Dendritic cell treated with granulocyte-macrophage colony-stimulating factor and Interleukin-4, amounts not matched to agents 40 ng/mL and 50 ng/mL, for 4 days (primary cell): Measurements from ENCODE around the gene RNF126.
"Not testable (repeated sequence)": the region's sequence is repeated elsewhere in the genome, so short reads cannot be mapped to it uniquely, and the experiment has no call there.

Source experiments
- H3K27ac Mint-ChIP-seq: one replicate; pipeline ENCODE4 v1.8.0; 2022; ENCODE audit warnings: mild to moderate bottlenecking, mixed read lengths
- H3K27me3 Mint-ChIP-seq: one replicate; pipeline ENCODE4 v1.8.0; 2022; ENCODE audit warnings: mild to moderate bottlenecking, mixed read lengths
- H3K36me3 Mint-ChIP-seq: one replicate; pipeline ENCODE4 v1.8.0; 2022; ENCODE audit warnings: low read depth, mixed read lengths
- H3K4me1 Mint-ChIP-seq: one replicate; pipeline ENCODE4 v1.8.0; 2022; ENCODE audit warnings: low read depth, mixed read lengths
- H3K4me3 Mint-ChIP-seq: one replicate; pipeline ENCODE4 v1.8.0; 2022; ENCODE audit warnings: mild to moderate bottlenecking, moderate library complexity, mixed read lengths
- H3K9me3 Mint-ChIP-seq: one replicate; pipeline ENCODE4 v1.8.0; 2022; ENCODE audit warnings: mixed read lengths
- intact Hi-C: fragments of 100-400 bp; cut with micrococcal nuclease; formaldehyde crosslinking; loops from one replicate; pipeline ENCODE4 v1.15.0; 2022

The RNF126 gene

GRCh38 chr19:605061-605971 is 57.7 kb downstream of the RNF126 start:
- peaks cover 15% of the 10 kb centered on the region for H3K4me1 Mint-ChIP-seq
- H3K9me3 Mint-ChIP-seq, H3K36me3 Mint-ChIP-seq, H3K27ac Mint-ChIP-seq, H3K4me3 Mint-ChIP-seq, H3K27me3 Mint-ChIP-seq, intact Hi-C loops: not testable (repeated sequence)

GRCh38 chr19:604355-604754 is 58.7 kb downstream of the RNF126 start:
- Mint-ChIP-seq H3K4me1 (peaks cover 8% of the 10 kb centered on the region), H3K27ac (no peak overlapping the region), H3K4me3 (no peak overlapping the region), H3K27me3 (peaks cover 6% of the 10 kb centered on the region), H3K36me3 (no peaks in the 10 kb centered on the region), H3K9me3 (no peaks in the 10 kb centered on the region)
- intact Hi-C loops = no loop called here

- H3K4me1 Mint-ChIP-seq, H3K9me3 Mint-ChIP-seq, intact Hi-C loops, H3K27me3 Mint-ChIP-seq, H3K36me3 Mint-ChIP-seq, H3K27ac Mint-ChIP-seq, H3K4me3 Mint-ChIP-seq: not testable (repeated sequence)
Measured at GRCh38 chr19:603779-604178, 59.2 kb downstream of the RNF126 start.

GRCh38 chr19:603302-603639 is 59.7 kb downstream of the RNF126 start:
- H3K36me3 Mint-ChIP-seq, H3K27me3 Mint-ChIP-seq: not testable (repeated sequence)

GRCh38 chr19:602391-603301 is 60.4 kb downstream of the RNF126 start:
- Mint-ChIP-seq H3K4me3 (no peak overlapping the region), H3K27me3 (peaks cover 10% of the 10 kb centered on the region), H3K4me1 (peaks cover 8% of the 10 kb centered on the region), H3K27ac (peak overlapping the region; percentile 4), H3K36me3 (no peaks in the 10 kb centered on the region), H3K9me3 (no peaks in the 10 kb centered on the region)
- intact Hi-C loops = no loop called here

More at GRCh38 chr19:603302-603639, 59.7 kb downstream of the RNF126 start:
- H3K4me1 Mint-ChIP-seq, H3K4me3 Mint-ChIP-seq, H3K27ac Mint-ChIP-seq, intact Hi-C loops, H3K9me3 Mint-ChIP-seq: not testable (repeated sequence)

- H3K27ac Mint-ChIP-seq = no peak overlapping the region
- no peak overlapping the region for H3K4me3 Mint-ChIP-seq
- H3K9me3 Mint-ChIP-seq = no peaks in the 10 kb centered on the region
- peaks cover 10% of the 10 kb centered on the region for H3K27me3 Mint-ChIP-seq
- intact Hi-C loops = no loop called here
- peaks cover 8% of the 10 kb centered on the region for H3K4me1 Mint-ChIP-seq
- H3K36me3 Mint-ChIP-seq = no peaks in the 10 kb centered on the region
Measured at GRCh38 chr19:601790-602189, 61.2 kb downstream of the RNF126 start.

GRCh38 chr19:601310-601709 is 61.7 kb downstream of the RNF126 start:
- no peak overlapping the region for H3K27ac Mint-ChIP-seq
- peaks cover 12% of the 10 kb centered on the region for H3K27me3 Mint-ChIP-seq
- H3K9me3 Mint-ChIP-seq = no peaks in the 10 kb centered on the region
- peaks cover 8% of the 10 kb centered on the region for H3K4me1 Mint-ChIP-seq
- no peak overlapping the region for H3K4me3 Mint-ChIP-seq
- intact Hi-C loops = no loop called here
- no peaks in the 10 kb centered on the region for H3K36me3 Mint-ChIP-seq
